Measurements from ENCODE around the gene DCDC2C. TPM values are rescaled to one million over a fixed set of nuclear protein-coding genes. Genes with fewer than 3 reads are reported as not detected.

The DCDC2C gene
- total and polyA plus RNA-seq, 2 donors (not counting 3 experiments of a cell fraction or from before 2014, with no cell fraction given) = not detected

DNA sequence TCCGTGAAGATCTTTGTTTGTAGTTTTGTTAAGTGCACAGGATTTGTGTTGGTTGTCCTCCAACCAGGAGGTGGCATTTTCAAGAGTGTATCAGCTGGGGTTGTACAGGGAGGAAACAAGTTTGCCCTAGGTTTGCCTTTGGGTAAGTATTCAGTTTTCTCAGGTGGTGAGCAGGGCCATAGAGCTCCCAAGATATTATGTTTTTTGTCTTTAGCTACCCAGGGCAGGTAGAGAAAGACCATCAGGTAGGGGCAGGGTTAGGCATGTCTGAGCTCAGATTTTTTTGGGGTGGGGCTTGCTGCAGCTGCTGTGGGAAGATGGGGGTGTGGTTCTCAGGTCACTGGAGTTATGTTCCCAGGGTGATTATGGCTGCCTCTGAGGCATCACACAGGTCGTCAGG, 191.6 kb downstream of the DCDC2C start:
- Histone ChIP-seq H2AFZ (ENCODE audit: low read depth, low read length) (no peak overlapping the region), H3K27me3 (ENCODE audit: control insufficient read depth in 2 of 2, insufficient read depth in 2 of 2, low read length in 2 of 2) (no peaks in the 10 kb centered on the region), H3K4me1 (ENCODE audit: control insufficient read depth, extremely low read depth, insufficient read depth, low read length) (no peaks in the 10 kb centered on the region), H3K9ac (replicated peaks; ENCODE audit: extremely low read depth, insufficient read depth, low read length) (no peak overlapping the region), H3K79me2 (ENCODE audit: control insufficient read depth, insufficient read depth, low read length) (no peaks in the 10 kb centered on the region), H3K4me2 (ENCODE audit: insufficient read depth, low read length) (no peak overlapping the region), H3K9me1 (replicated peaks; ENCODE audit: control insufficient read depth, extremely low read depth, insufficient read depth, low read length) (no peaks in the 10 kb centered on the region), H3K4me3 (replicated peaks in 1 of 3; ENCODE audit: insufficient read depth in 1 of 3, low read depth in 1 of 3, low read length in 3 of 3) (no peak overlapping the region), H3K27ac (ENCODE audit: insufficient read depth, low read depth, low read length) (no peak overlapping the region), H3K36me3 (ENCODE audit: control insufficient read depth in 2 of 2, extremely low read depth in 1 of 2, insufficient read depth in 2 of 2, low read length in 2 of 2) (no peaks in the 10 kb centered on the region), H3K9me3 (replicated peaks; ENCODE audit: control insufficient read depth, insufficient read depth, low read length) (no peaks in the 10 kb centered on the region), H4K20me1 (replicated peaks; ENCODE audit: control insufficient read depth, extremely low read depth, insufficient read depth, low read length) (no peaks in the 10 kb centered on the region)
- FAIRE-seq = no peak
- no TSS peak for BruUV-seq (replicated peaks)
- dilution Hi-C loops (cut with MboI; ENCODE audit: extremely low pct_ligation_motif_present, low sequenced_read_pairs) (no loop called here), intact Hi-C loops (cut with micrococcal nuclease) (no loop called here)
- ChIA-PET POLR2A (no interaction called here), CTCF (no interaction called here)
- no peak for DNase-seq (ENCODE audit: low read depth, low spot score)
- no peak for TF ChIP-seq JUN (IDR thresholded peaks at IDR 0.05; ENCODE audit: borderline replicate concordance, insufficient read depth, insufficient read length, low read depth)
- TF ChIP-seq POLR2A (IDR thresholded peaks at IDR 0.05; ENCODE audit: low read depth, low read length) = no peak
- TF ChIP-seq FOS (IDR thresholded peaks at IDR 0.05; ENCODE audit: borderline replicate concordance, insufficient read depth, low read length) = no peak
- TF ChIP-seq MYC (IDR thresholded peaks at IDR 0.05; ENCODE audit: low read depth, low read length) = no peak
- TF ChIP-seq, protein P1, sequence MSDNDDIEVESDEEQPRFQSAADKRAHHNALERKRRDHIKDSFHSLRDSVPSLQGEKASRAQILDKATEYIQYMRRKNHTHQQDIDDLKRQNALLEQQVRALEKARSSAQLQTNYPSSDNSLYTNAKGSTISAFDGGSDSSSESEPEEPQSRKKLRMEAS (IDR thresholded peaks at IDR 0.05; ENCODE audit: insufficient read depth, insufficient read length) = no peak
- TF ChIP-seq, protein P2, sequence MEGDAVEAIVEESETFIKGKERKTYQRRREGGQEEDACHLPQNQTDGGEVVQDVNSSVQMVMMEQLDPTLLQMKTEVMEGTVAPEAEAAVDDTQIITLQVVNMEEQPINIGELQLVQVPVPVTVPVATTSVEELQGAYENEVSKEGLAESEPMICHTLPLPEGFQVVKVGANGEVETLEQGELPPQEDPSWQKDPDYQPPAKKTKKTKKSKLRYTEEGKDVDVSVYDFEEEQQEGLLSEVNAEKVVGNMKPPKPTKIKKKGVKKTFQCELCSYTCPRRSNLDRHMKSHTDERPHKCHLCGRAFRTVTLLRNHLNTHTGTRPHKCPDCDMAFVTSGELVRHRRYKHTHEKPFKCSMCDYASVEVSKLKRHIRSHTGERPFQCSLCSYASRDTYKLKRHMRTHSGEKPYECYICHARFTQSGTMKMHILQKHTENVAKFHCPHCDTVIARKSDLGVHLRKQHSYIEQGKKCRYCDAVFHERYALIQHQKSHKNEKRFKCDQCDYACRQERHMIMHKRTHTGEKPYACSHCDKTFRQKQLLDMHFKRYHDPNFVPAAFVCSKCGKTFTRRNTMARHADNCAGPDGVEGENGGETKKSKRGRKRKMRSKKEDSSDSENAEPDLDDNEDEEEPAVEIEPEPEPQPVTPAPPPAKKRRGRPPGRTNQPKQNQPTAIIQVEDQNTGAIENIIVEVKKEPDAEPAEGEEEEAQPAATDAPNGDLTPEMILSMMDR (IDR thresholded peaks at IDR 0.05; ENCODE audit: extremely low read depth in 1 of 2, insufficient read depth in 1 of 2, low read depth in 1 of 2, low read length in 2 of 2) = no peak
- TF ChIP-seq POLR2AphosphoS5 (IDR thresholded peaks at IDR 0.05; ENCODE audit: insufficient read depth, low read depth, low read length) = no peak
- no peak for TF ChIP-seq EZH2 (IDR thresholded peaks at IDR 0.05; ENCODE audit: borderline replicate concordance, low read depth, low read length, severe bottlenecking)
- no peak for TF ChIP-seq GATA2 (IDR thresholded peaks at IDR 0.05; ENCODE audit: insufficient read depth, insufficient read length, low read depth, low read length)

Other genes with a start within 250 kb of the DCDC2C start
- 42.6 and 49.7 TPM in 2 replicates for gene ADI1, start 184.0 kb upstream of the DCDC2C start, total RNA-seq
- gene ADI1, start 184.0 kb upstream of the DCDC2C start, polyA plus RNA-seq = 30.5 and 38.6 TPM in 2 replicates
- gene RNASEH1, start 145.2 kb upstream of the DCDC2C start, total RNA-seq = 30.8 and 31.4 TPM in 2 replicates
- 8.3 and 12.8 TPM in 2 replicates for gene RNASEH1, start 145.2 kb upstream of the DCDC2C start, polyA plus RNA-seq
- gene RPS7, start 128.3 kb upstream of the DCDC2C start, total RNA-seq = 1,506 and 1,544 TPM in 2 replicates
- 712 and 1,210 TPM in 2 replicates for gene RPS7, start 128.3 kb upstream of the DCDC2C start, polyA plus RNA-seq
- gene COLEC11, start 108.5 kb upstream of the DCDC2C start, total RNA-seq = not detected in 2 replicates
- 0.15 and 0.19 TPM in 2 replicates for gene COLEC11, start 108.5 kb upstream of the DCDC2C start, polyA plus RNA-seq
- gene ALLC, start 45.4 kb upstream of the DCDC2C start, total RNA-seq = not detected in 2 replicates
- gene ALLC, start 45.4 kb upstream of the DCDC2C start, polyA plus RNA-seq = not detected in 2 replicates